H1 (cell line): ENCODE data around the gene ARL8A. TPM values are rescaled to one million over a fixed set of nuclear protein-coding genes. Genes with fewer than 3 reads are reported as not detected.
A peak's percentile ranks its signal among the peaks of the same experiment; 100 is the strongest.

Experiments used
- CTCF ChIA-PET: fragments of 300-600 bp; sonication (Branson Sonifier 250); formaldehyde crosslinking; loops from one replicate; lab custom pipeline; 2021; ENCODE audit not compliant: partially characterized antibody; lab: Charles Lee
- POLR2A ChIA-PET: fragments of 300-600 bp; sonication (Branson Sonifier 250); formaldehyde crosslinking; loops from one replicate; lab custom pipeline; 2021; ENCODE audit warnings: inconsistent platforms; ENCODE audit not compliant: partially characterized antibody; lab: Charles Lee
- DNase-seq, 2 experiments: peaks; one replicate each; pipeline versions ENCODE4 v3.0.0 to v3.0.0-alpha.2; 2010 to 2022; ENCODE audit warnings: low spot score in 2 of 2, low read depth in 1 of 2, mixed read lengths in 1 of 2
- FAIRE-seq: peaks from 2 replicates; lab custom pipeline; 2011; peaks lifted over from hg19 to GRCh38; lab: Jason Lieb, UNC
- H2AFZ ChIP-seq: 2 replicates; pipeline ENCODE4 v1.8.1; 2012; ENCODE audit warnings: low read length, inconsistent platforms
- H2AK5ac ChIP-seq: 2 replicates; pipeline ENCODE4 v1.6.1; 2013; ENCODE audit warnings: low read depth, low read length
- H2BK120ac ChIP-seq: replicated peaks from 2 replicates; pipeline ENCODE3; 2013; ENCODE audit warnings: low read depth, low read length, inconsistent platforms
- H2BK12ac ChIP-seq: 2 replicates; pipeline ENCODE4 v1.6.1; 2013; ENCODE audit warnings: low read depth, low read length
- H2BK15ac ChIP-seq: 2 replicates; pipeline ENCODE4 v1.6.1; 2013; ENCODE audit warnings: low read length
- H2BK20ac ChIP-seq: 2 replicates; pipeline ENCODE4 v1.6.1; 2013; ENCODE audit warnings: low read length
- H2BK5ac ChIP-seq: 2 replicates; pipeline ENCODE4 v1.6.1; 2013; ENCODE audit warnings: low read depth, low read length
- H3K14ac ChIP-seq: 2 replicates; pipeline ENCODE4 v1.6.1; 2013; ENCODE audit warnings: inconsistent platforms; ENCODE audit not compliant: insufficient read length
- H3K18ac ChIP-seq: 2 replicates; pipeline ENCODE4 v1.6.1; 2013; ENCODE audit warnings: low read length; ENCODE audit errors: extremely low read depth
- H3K23ac ChIP-seq: 2 replicates; pipeline ENCODE4 v1.6.1; 2013; ENCODE audit warnings: inconsistent platforms; ENCODE audit not compliant: insufficient read length
- H3K23me2 ChIP-seq: 2 replicates; pipeline ENCODE4 v1.6.1; 2013; ENCODE audit warnings: low read depth, low read length
- H3K27ac ChIP-seq: 2 replicates; pipeline ENCODE4 v1.6.1; 2011; ENCODE audit warnings: low read depth, low read length, inconsistent platforms
- H3K27me3 ChIP-seq, 4 experiments: replicated peaks in 1 of 4; 1 replicate in 1 of 4; 2 replicates in 3 of 4; pipeline versions ENCODE4 v1.6.1 to v1.8.1; 2011 to 2013; ENCODE audit warnings: low read length in 3 of 4, mild to moderate bottlenecking in 3 of 4, inconsistent platforms in 2 of 4, mixed read lengths in 2 of 4, moderate library complexity in 1 of 4; ENCODE audit not compliant: control insufficient read depth in 3 of 4, insufficient read depth in 3 of 4; ENCODE audit errors: extremely low read depth in 1 of 4
- H3K36me3 ChIP-seq, 4 experiments: 2 replicates each; pipeline versions ENCODE4 v1.6.1 to v1.8.1; 2011 to 2013; ENCODE audit warnings: mild to moderate bottlenecking in 4 of 4, low read length in 3 of 4, moderate library complexity in 2 of 4, control low read depth in 1 of 4, inconsistent platforms in 1 of 4; ENCODE audit not compliant: insufficient read depth in 4 of 4, control insufficient read depth in 2 of 4
- H3K4ac ChIP-seq: replicated peaks from 2 replicates; pipeline ENCODE3; 2013; ENCODE audit warnings: low read length, low read depth, mixed read lengths, inconsistent platforms; ENCODE audit not compliant: insufficient read length
- H3K4me1 ChIP-seq, 4 experiments: replicated peaks in 1 of 4; 1 replicate in 1 of 4; 2 replicates in 3 of 4; pipeline versions ENCODE4 v1.6.1 to v1.8.1; 2011 to 2013; ENCODE audit warnings: low read length in 3 of 4, inconsistent platforms in 2 of 4, mixed read lengths in 1 of 4; ENCODE audit not compliant: insufficient read depth in 4 of 4, control insufficient read depth in 3 of 4
- H3K4me2 ChIP-seq, 2 experiments: 2 replicates each; pipeline versions ENCODE4 v1.6.1 to v1.8.1; 2011 to 2013; ENCODE audit warnings: low read depth in 2 of 2, low read length in 2 of 2, control low read depth in 1 of 2, inconsistent platforms in 1 of 2, mild to moderate bottlenecking in 1 of 2; ENCODE audit not compliant: insufficient read depth in 1 of 2
- H3K4me3 ChIP-seq, 4 experiments: fragments of 200-600, 300-600 bp in 1 of 4; sonication (generic), shearing (Covaris generic), sonication (Bioruptor Twin) in 1 of 4; 2 replicates each; pipeline versions ENCODE4 v1.5.1 to v1.8.1; 2011 to 2016; ENCODE audit warnings: low read length in 4 of 4, low read depth in 3 of 4, control low read depth in 2 of 4, inconsistent platforms in 2 of 4, mild to moderate bottlenecking in 2 of 4, mixed read lengths in 1 of 4, moderate library complexity in 1 of 4; ENCODE audit not compliant: insufficient read depth in 2 of 4; ENCODE audit errors: extremely low read depth in 1 of 4
- H3K56ac ChIP-seq: replicated peaks from 2 replicates; pipeline ENCODE3; 2013; ENCODE audit warnings: low read depth, mild to moderate bottlenecking, mixed read lengths, low read length, inconsistent platforms; ENCODE audit not compliant: insufficient read length
- H3K79me1 ChIP-seq: 2 replicates; pipeline ENCODE4 v1.6.1; 2013; ENCODE audit warnings: low read depth, low read length, control low read depth
- H3K79me2 ChIP-seq, 2 experiments: 2 replicates each; pipeline versions ENCODE4 v1.6.1 to v1.8.1; 2012 to 2013; ENCODE audit warnings: low read length in 2 of 2, mild to moderate bottlenecking in 2 of 2, inconsistent platforms in 1 of 2; ENCODE audit not compliant: insufficient read depth in 2 of 2, control insufficient read depth in 1 of 2
- H3K9ac ChIP-seq, 4 experiments: replicated peaks in 1 of 4; 1 replicate in 1 of 4; 2 replicates in 3 of 4; pipeline versions ENCODE4 v1.6.1 to v1.8.1; 2011 to 2013; ENCODE audit warnings: low read depth in 3 of 4, low read length in 3 of 4, control low read depth in 2 of 4, mild to moderate bottlenecking in 2 of 4, moderate library complexity in 2 of 4, inconsistent platforms in 1 of 4; ENCODE audit errors: extremely low read depth in 1 of 4
- H3K9me3 ChIP-seq, 2 experiments: 2 replicates each; pipeline versions ENCODE4 v1.6.1 to v1.8.1; 2012 to 2013; ENCODE audit warnings: mild to moderate bottlenecking in 2 of 2, moderate library complexity in 2 of 2, control low read depth in 1 of 2, inconsistent platforms in 1 of 2, low read depth in 1 of 2, low read length in 1 of 2, mixed read lengths in 1 of 2; ENCODE audit not compliant: insufficient read depth in 2 of 2
- H4K20me1 ChIP-seq, 2 experiments: replicated peaks in 1 of 2; 2 replicates each; pipeline versions ENCODE3 to v1.8.1; 2011 to 2013; ENCODE audit warnings: inconsistent platforms in 2 of 2, low read length in 2 of 2, mild to moderate bottlenecking in 1 of 2; ENCODE audit not compliant: insufficient read depth in 2 of 2, control insufficient read depth in 1 of 2
- H4K5ac ChIP-seq: 2 replicates; pipeline ENCODE4 v1.6.1; 2013; ENCODE audit warnings: low read length, low read depth, mixed read lengths, inconsistent platforms; ENCODE audit not compliant: insufficient read length
- H4K8ac ChIP-seq: 2 replicates; pipeline ENCODE4 v1.8.0; 2013; ENCODE audit warnings: mild to moderate bottlenecking, moderate library complexity, low read length, inconsistent platforms; ENCODE audit not compliant: insufficient read depth; ENCODE audit errors: extremely low read depth
- H4K91ac ChIP-seq: replicated peaks from 2 replicates; pipeline ENCODE3; 2013; ENCODE audit warnings: low read length, mixed read lengths, inconsistent platforms; ENCODE audit not compliant: insufficient read length
- ASH2L ChIP-seq: fragments of 200-600, 300-600 bp; sonication (generic); IDR thresholded peaks from one replicate; pipeline ENCODE4 v1.7.1; 2017; ENCODE audit warnings: low read length
- BRCA1 ChIP-seq: IDR thresholded peaks from 2 replicates; pipeline ENCODE4 v1.6.1; 2012; ENCODE audit warnings: low read depth, low read length, improper control_type of control experiment
- EZH2 ChIP-seq: fragments of 200-600 bp; sonication (generic); IDR thresholded peaks from 2 replicates; pipeline ENCODE4 v1.7.1; 2012; ENCODE audit warnings: low read depth, mild to moderate bottlenecking, moderate library complexity, low read length, inconsistent platforms; ENCODE audit not compliant: severe bottlenecking
- FOSL1 ChIP-seq: IDR thresholded peaks from 2 replicates; pipeline ENCODE4 v1.6.1; 2011; ENCODE audit warnings: mild to moderate bottlenecking, low read depth, low read length, moderate library complexity; ENCODE audit not compliant: insufficient read depth
- HDAC2 ChIP-seq, 2 experiments: fragments of 300-600 bp in 1 of 2; sonication (generic) in 1 of 2; IDR thresholded peaks; 2 replicates each; pipeline ENCODE4 v1.6.1; 2011 to 2012; ENCODE audit warnings: low read depth in 2 of 2, low read length in 2 of 2, mild to moderate bottlenecking in 2 of 2, moderate library complexity in 2 of 2, borderline replicate concordance in 1 of 2, inconsistent platforms in 1 of 2
- PHF8 ChIP-seq: fragments of 200-600 bp; sonication (generic); conservative IDR thresholded peaks from 2 replicates; pipeline ENCODE4 v1.7.1; 2012; ENCODE audit warnings: low read depth, mild to moderate bottlenecking, inconsistent platforms, low read length, moderate library complexity
- WGBS, 2 experiments: shearing (Covaris generic) in 1 of 2; methylation state at CpG; one replicate each; pipeline versions ENCODE4 v1.1.6 to v1.1.7; 2013 to 2015; ENCODE audit warnings: low lambda C conversion rate in 2 of 2, mixed read lengths in 2 of 2, inconsistent platforms in 1 of 2, low coverage in 1 of 2, missing lambda C conversion rate in 1 of 2; ENCODE audit not compliant: insufficient replicate concordance in 2 of 2, insufficient coverage in 1 of 2, insufficient read length in 1 of 2; ENCODE audit errors: extremely low coverage in 1 of 2, missing lambda C conversion rate in 1 of 2; 5-methylcytosine and 5-hydroxymethylcytosine counted together
- polyA plus RNA-seq, 7 experiments: library from polyadenylated mRNA; depleted of rRNA in 3 of 7; stranded (reverse) in 5 of 7; unstranded in 2 of 7; fragments of >200 nt in 5 of 7; fragments of 200-250 nt in 2 of 7; gene quantifications; 1 replicate in 5 of 7; 2 replicates in 1 of 7; 4 replicates in 1 of 7; pipeline versions ENCODE4 v1.2.1 to v1.2.3, GENCODE V29; 2011 to 2013; ENCODE audit warnings: missing spikeins in 2 of 7, mixed read lengths in 2 of 7
- total RNA-seq: library from RNA; stranded (reverse); fragmentation: NEBNext Ultra II Directional; extraction: Animal tissue kit (Norgen Biotek cat#: 25700); gene quantifications from 2 replicates; pipeline ENCODE4 v1.2.1, GENCODE V29; 2021

The ARL8A gene
- total and polyA plus RNA-seq, 2 of the 8 experiments (the other 6 are each of a cell fraction or from before 2014, with no cell fraction given) = 40.3 to 58.7 TPM

- Histone ChIP-seq H3K14ac (no peak overlapping the region), H4K8ac (no peak overlapping the region), H3K18ac (no peak overlapping the region)
- CTCF ChIA-PET = interaction anchor here (0.8 to 1.9 kb wide), 3 partner anchors 12 to 40 kb away, joined by 3 to 11 read pairs (median 5); no protein-coding TSS in a partner anchor
- FAIRE-seq = no peak
- no peak for TF ChIP-seq EZH2
- TF ChIP-seq FOSL1 = no peak
- no peak for TF ChIP-seq BRCA1
- TF ChIP-seq HDAC2 (IDR thresholded peaks at IDR 0.05; ENCODE audit: borderline replicate concordance in 1 of 2, low read depth in 2 of 2, low read length in 2 of 2) = no peak
- no peak for TF ChIP-seq PHF8
- no peak for TF ChIP-seq ASH2L
- TF ChIP-seq, all 59 proteins: peak for 0
- Histone ChIP-seq H2BK12ac (no peak overlapping the region), H2BK120ac (no peak overlapping the region), H2BK5ac (no peak overlapping the region), H3K79me1 (no peaks in the 10 kb centered on the region; the same call in 1 of the 2 replicates), H4K91ac (no peak overlapping the region), H3K9me3 (no peaks in the 10 kb centered on the region), H3K4me2 (no peak overlapping the region), H3K23ac (no peak overlapping the region), H3K4ac (no peak overlapping the region), H4K5ac (no peak overlapping the region), H2AK5ac (no peak overlapping the region), H3K23me2 (peaks cover 9% of the 10 kb centered on the region; the same call in 1 of the 2 replicates), H3K36me3 (no peaks in the 10 kb centered on the region), H2BK15ac (peak overlapping the region; percentile 2; the same call in 1 of the 2 replicates), H3K27ac (no peak overlapping the region), H2AFZ (no peak overlapping the region), H3K9ac (no peak overlapping the region), H3K56ac (no peak overlapping the region), H4K20me1 (no peaks in the 10 kb centered on the region), H3K4me1 (peaks cover 3 to 8% (median 5%) of the 10 kb centered on the region in 4 experiments; a peak in 6 of 7 replicates), H2BK20ac (no peak overlapping the region), H3K27me3 (peaks cover 0 to 7% (median 2%) of the 10 kb centered on the region in 4 experiments; a peak in 3 of 7 replicates), H3K4me3 (no peak overlapping the region), H3K79me2 (peaks cover 0 to 3% of the 10 kb centered on the region in 2 experiments; a peak in 2 of 4 replicates)
- 89% methylated on average over 4 of the region's 4 CpGs; no CpG with 5 or more reads in 1 of the 2 experiments for WGBS, 2 experiments
- DNase-seq = no peak
- POLR2A ChIA-PET = no interaction called here
Measured at GRCh38 chr1:202148391-202148790, 3.9 kb upstream of the ARL8A start.
